HepG2 (cell line): ENCODE data around the gene NAV2. TPM values are rescaled to one million over a fixed set of nuclear protein-coding genes. Genes with fewer than 3 reads are reported as not detected.

Experiments used
- AHDC1 ChIP-seq: sonication (generic); formaldehyde crosslinking; IDR thresholded peaks from 2 replicates; pipeline ENCODE4 v1.5.1; 2020; ENCODE audit warnings: mild to moderate bottlenecking, missing genetic modification reagents, borderline replicate concordance
- ARID5B ChIP-seq: IDR thresholded peaks from 2 replicates; pipeline ENCODE4 v1.4.0; 2020; ENCODE audit warnings: mild to moderate bottlenecking, missing genetic modification reagents
- ATF7 ChIP-seq, 2 experiments: fragments of 450-650 bp in 1 of 2; sonication (generic) in 1 of 2; formaldehyde crosslinking in 1 of 2; IDR thresholded peaks; 2 replicates each; pipeline versions ENCODE4 v1.4.0 to v1.6.1; 2016 to 2020; ENCODE audit warnings: antibody characterized with exemption in 1 of 2, mild to moderate bottlenecking in 1 of 2, missing genetic modification reagents in 1 of 2
- BRF2 ChIP-seq: sonication (generic); formaldehyde crosslinking; IDR thresholded peaks from 2 replicates; pipeline ENCODE4 v1.8.1; 2022; ENCODE audit warnings: mild to moderate bottlenecking, missing genetic modification reagents
- CHD2 ChIP-seq: IDR thresholded peaks from 2 replicates; pipeline ENCODE4 v1.6.1; 2011; ENCODE audit warnings: low read depth, low read length, improper control_type of control experiment
- DDIT3 ChIP-seq: sonication (generic); formaldehyde crosslinking; IDR thresholded peaks from 2 replicates; pipeline ENCODE4 v1.4.0; 2020; ENCODE audit warnings: mild to moderate bottlenecking, missing genetic modification reagents
- HHEX ChIP-seq: IDR thresholded peaks from 2 replicates; pipeline ENCODE4 v1.6.1; 2016; ENCODE audit warnings: control low read depth
- NCOA1 ChIP-seq: sonication (generic); formaldehyde crosslinking; IDR thresholded peaks from 2 replicates; pipeline ENCODE4 v1.9.0; 2021; ENCODE audit warnings: missing genetic modification reagents
- ZNF530 ChIP-seq: sonication (generic); formaldehyde crosslinking; IDR thresholded peaks from 2 replicates; pipeline ENCODE4 v1.5.0; 2020; ENCODE audit warnings: low read depth, mild to moderate bottlenecking, missing genetic modification reagents
- ZNF83 ChIP-seq: sonication (generic); formaldehyde crosslinking; IDR thresholded peaks from 2 replicates; pipeline ENCODE4 v1.4.0; 2020; ENCODE audit warnings: missing genetic modification reagents, mild to moderate bottlenecking, borderline replicate concordance
- polyA plus RNA-seq, 8 experiments: library from polyadenylated mRNA; depleted of rRNA in 3 of 8; stranded (reverse) in 7 of 8; unstranded in 1 of 8; fragments of >200 nt; fragmentation: Illumina TruSeq in 4 of 8; extraction: Trizol in 4 of 8; gene quantifications; 2 replicates each; pipeline versions ENCODE4 v1.2.1 to v1.2.3, GENCODE V29; 2011 to 2016; ENCODE audit warnings: low read depth in 4 of 8, missing spikeins in 1 of 8, mixed read lengths in 1 of 8; ENCODE audit not compliant: insufficient read depth in 1 of 8
- total RNA-seq, 5 experiments: library from RNA; depleted of rRNA; stranded (reverse); fragments of >200 nt; fragmentation: Illumina TruSeq; extraction: Trizol; gene quantifications; 2 replicates each; pipeline ENCODE4 v1.2.3, GENCODE V29; 2016; ENCODE audit warnings: low read depth in 1 of 5
- TF ChIP-seq, protein P1 (sequence below): sonication (generic); formaldehyde crosslinking; IDR thresholded peaks from 2 replicates; pipeline ENCODE4 v1.4.0; 2020; ENCODE audit warnings: missing genetic modification reagents, borderline replicate concordance

The NAV2 gene
- total and polyA plus RNA-seq, 2 of the 13 experiments (the other 11 are each of a cell fraction or from before 2014, with no cell fraction given): 9.3 to 34.6 TPM

GRCh38 chr11:19978668-19979518 is 266.3 kb downstream of the NAV2 start (continued):
- TF ChIP-seq, protein P1, sequence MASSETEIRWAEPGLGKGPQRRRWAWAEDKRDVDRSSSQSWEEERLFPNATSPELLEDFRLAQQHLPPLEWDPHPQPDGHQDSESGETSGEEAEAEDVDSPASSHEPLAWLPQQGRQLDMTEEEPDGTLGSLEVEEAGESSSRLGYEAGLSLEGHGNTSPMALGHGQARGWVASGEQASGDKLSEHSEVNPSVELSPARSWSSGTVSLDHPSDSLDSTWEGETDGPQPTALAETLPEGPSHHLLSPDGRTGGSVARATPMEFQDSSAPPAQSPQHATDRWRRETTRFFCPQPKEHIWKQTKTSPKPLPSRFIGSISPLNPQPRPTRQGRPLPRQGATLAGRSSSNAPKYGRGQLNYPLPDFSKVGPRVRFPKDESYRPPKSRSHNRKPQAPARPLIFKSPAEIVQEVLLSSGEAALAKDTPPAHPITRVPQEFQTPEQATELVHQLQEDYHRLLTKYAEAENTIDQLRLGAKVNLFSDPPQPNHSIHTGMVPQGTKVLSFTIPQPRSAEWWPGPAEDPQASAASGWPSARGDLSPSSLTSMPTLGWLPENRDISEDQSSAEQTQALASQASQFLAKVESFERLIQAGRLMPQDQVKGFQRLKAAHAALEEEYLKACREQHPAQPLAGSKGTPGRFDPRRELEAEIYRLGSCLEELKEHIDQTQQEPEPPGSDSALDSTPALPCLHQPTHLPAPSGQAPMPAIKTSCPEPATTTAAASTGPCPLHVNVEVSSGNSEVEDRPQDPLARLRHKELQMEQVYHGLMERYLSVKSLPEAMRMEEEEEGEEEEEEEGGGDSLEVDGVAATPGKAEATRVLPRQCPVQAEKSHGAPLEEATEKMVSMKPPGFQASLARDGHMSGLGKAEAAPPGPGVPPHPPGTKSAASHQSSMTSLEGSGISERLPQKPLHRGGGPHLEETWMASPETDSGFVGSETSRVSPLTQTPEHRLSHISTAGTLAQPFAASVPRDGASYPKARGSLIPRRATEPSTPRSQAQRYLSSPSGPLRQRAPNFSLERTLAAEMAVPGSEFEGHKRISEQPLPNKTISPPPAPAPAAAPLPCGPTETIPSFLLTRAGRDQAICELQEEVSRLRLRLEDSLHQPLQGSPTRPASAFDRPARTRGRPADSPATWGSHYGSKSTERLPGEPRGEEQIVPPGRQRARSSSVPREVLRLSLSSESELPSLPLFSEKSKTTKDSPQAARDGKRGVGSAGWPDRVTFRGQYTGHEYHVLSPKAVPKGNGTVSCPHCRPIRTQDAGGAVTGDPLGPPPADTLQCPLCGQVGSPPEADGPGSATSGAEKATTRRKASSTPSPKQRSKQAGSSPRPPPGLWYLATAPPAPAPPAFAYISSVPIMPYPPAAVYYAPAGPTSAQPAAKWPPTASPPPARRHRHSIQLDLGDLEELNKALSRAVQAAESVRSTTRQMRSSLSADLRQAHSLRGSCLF (CRISPR knock-in tag): no peak
- TF ChIP-seq ZNF530 (CRISPR knock-in tag) (no peak), HHEX (CRISPR knock-in tag) (no peak), AHDC1 (peak; percentile 83; the same call in 1 of the 2 replicates), ZNF83 (CRISPR knock-in tag) (no peak), ARID5B (CRISPR knock-in tag) (peak; percentile 96), CHD2 (no peak), ATF7 (IDR thresholded peaks at IDR 0.05) (peak; percentile 89), ATF7 (CRISPR knock-in tag; IDR thresholded peaks at IDR 0.05) (no peak), DDIT3 (CRISPR knock-in tag) (peak; percentile 98), NCOA1 (CRISPR knock-in tag) (no peak), BRF2 (no peak)
